Measurements from ENCODE around the gene MIDN. TPM values are rescaled to one million over a fixed set of nuclear protein-coding genes. Genes with fewer than 3 reads are reported as not detected.
A peak's percentile ranks its signal among the peaks of the same experiment; 100 is the strongest.
"Not testable (repeated sequence)": the region's sequence is repeated elsewhere in the genome, so short reads cannot be mapped to it uniquely, and the experiment has no call there.

Gene MIDN
- total and polyA plus RNA-seq, 5 donors from 2014 or later: 1.4 to 126 (median 2.1) TPM

DNA sequence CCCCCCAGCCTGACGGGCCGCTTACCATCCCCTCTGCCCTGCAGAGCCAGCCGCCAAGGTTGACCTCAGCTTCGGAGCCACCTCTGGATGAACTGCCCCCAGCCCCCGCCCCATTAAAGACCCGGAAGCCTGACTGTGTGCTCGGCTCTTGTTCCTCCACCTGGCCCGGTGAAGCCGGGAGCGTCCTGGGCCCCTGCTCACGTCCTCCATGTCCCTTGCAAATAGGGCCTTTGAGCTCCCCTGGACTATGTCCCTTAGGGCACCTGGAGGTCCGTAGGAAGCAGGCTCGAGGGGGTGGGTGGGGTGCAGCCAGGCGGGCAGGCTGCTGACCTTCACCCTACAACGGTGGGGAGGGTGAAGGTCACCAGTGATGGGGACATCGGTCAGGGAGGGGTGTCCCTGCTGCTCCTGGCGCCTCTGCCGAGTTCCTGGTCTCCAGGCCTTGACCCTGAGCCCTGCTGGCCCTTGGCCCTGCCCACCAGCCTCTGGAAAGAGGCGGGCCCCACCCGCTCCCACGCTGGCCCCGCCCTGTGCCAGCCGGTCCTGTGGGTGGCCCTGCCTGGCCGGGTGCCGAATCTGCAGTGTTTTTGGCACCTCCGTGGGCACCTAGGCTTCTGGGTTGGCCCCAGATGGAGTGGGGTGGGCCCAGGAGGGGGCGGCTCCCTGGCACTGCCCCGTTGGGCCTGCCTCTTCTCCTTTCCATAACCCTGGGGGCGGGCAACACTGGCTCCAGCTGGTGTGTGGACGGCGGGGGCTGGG is 3.5 kb upstream of the MIDN start:
- DNase-seq (no peak), ATAC-seq (ENCODE audit: low read depth in 2 of 2) (no peak)
- H3K9me3 Mint-ChIP-seq: peaks cover 0 to 3% (median 0%) of the 10 kb centered on the region in 7 donors
- Histone ChIP-seq H3K9me3 (ENCODE audit: control insufficient read depth in 2 of 2, low read length in 2 of 2) (no peaks in the 10 kb centered on the region), H3K4me3 (ENCODE audit: low read depth, low read length) (no peak overlapping the region), H3K27me3 (ENCODE audit: control insufficient read depth, insufficient read depth, low read length) (no peaks in the 10 kb centered on the region), H3K4me1 (ENCODE audit: control insufficient read depth, insufficient read depth, low read length, poor library complexity, severe bottlenecking) (peaks cover 51% of the 10 kb centered on the region), H3K27ac (ENCODE audit: insufficient read depth, low read length, poor library complexity, severe bottlenecking) (peak overlapping the region; percentile 57), H3K36me3 (ENCODE audit: control insufficient read depth, insufficient read depth, low read length) (no peaks in the 10 kb centered on the region)
- H3K27ac Mint-ChIP-seq: peak overlapping the region in 2 of 3 donors; percentile 86 to 93
- H3K27me3 Mint-ChIP-seq: peaks cover 5% of the 10 kb centered on the region
- H3K4me3 Mint-ChIP-seq: peak overlapping the region; percentile 61 to 90 (median 82)
- H3K4me1 Mint-ChIP-seq: peaks cover 0 to 32% (median 10%) of the 10 kb centered on the region in 4 donors
- H3K36me3 Mint-ChIP-seq: no peaks in the 10 kb centered on the region

DNA sequence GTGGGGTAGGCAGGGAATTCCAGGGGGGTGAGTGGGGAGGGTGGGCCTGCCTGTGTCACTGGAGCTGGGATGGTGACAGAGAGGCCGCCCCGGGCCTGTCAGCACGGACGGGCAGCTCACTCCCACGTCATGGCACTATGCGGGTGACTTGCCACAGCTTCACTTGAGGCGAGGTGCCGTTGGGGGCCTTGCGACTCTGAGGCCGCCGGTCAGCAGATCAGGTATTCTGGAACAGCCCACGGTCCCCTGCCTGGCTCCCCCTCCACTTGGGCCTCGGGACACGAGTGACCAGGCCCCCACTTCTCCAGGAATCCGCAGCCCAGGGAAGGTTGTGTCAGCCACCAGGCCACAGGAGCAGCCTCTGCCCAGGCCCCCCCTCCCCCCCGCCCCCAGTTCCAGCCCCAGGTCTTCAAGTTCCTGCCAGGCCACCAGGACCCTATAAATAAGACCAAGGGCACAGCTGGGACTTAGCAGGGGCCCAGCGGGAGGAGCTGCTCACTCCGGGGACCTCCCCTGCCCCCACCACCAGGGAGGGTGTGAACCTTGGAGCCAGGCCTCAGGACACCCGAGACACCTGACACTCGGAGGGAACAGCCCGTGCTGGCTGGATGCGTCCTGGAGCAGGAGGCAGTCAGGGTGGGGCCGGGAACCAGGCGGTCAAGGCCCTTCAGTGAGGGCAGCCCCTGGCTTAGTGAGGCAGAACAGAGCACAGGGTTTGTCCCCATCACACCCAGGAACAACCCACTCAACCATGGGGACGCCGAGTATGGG is 2.7 kb upstream of the MIDN start:
- Histone ChIP-seq H3K27ac (ENCODE audit: insufficient read depth, low read length, poor library complexity, severe bottlenecking) (no peak overlapping the region), H3K27me3 (ENCODE audit: control insufficient read depth, insufficient read depth, low read length) (no peaks in the 10 kb centered on the region), H3K4me1 (ENCODE audit: control insufficient read depth, insufficient read depth, low read length, poor library complexity, severe bottlenecking) (peaks cover 45% of the 10 kb centered on the region), H3K36me3 (ENCODE audit: control insufficient read depth, insufficient read depth, low read length) (no peaks in the 10 kb centered on the region), H3K9me3 (ENCODE audit: control insufficient read depth in 2 of 2, low read length in 2 of 2) (no peaks in the 10 kb centered on the region), H3K4me3 (ENCODE audit: low read depth, low read length) (no peak overlapping the region)
- H3K36me3 Mint-ChIP-seq: no peaks in the 10 kb centered on the region
- DNase-seq (no peak), ATAC-seq (ENCODE audit: low read depth in 2 of 2) (no peak)
- peaks cover 5% of the 10 kb centered on the region for H3K27me3 Mint-ChIP-seq
- peaks cover 0 to 3% (median 0%) of the 10 kb centered on the region in 7 donors for H3K9me3 Mint-ChIP-seq
- H3K4me1 Mint-ChIP-seq: peaks cover 0 to 32% (median 10%) of the 10 kb centered on the region in 4 donors
- peak overlapping the region in 1 of 4 donors; percentile 54 for H3K4me3 Mint-ChIP-seq
- peak overlapping the region in 1 of 3 donors; percentile 52 for H3K27ac Mint-ChIP-seq

DNA sequence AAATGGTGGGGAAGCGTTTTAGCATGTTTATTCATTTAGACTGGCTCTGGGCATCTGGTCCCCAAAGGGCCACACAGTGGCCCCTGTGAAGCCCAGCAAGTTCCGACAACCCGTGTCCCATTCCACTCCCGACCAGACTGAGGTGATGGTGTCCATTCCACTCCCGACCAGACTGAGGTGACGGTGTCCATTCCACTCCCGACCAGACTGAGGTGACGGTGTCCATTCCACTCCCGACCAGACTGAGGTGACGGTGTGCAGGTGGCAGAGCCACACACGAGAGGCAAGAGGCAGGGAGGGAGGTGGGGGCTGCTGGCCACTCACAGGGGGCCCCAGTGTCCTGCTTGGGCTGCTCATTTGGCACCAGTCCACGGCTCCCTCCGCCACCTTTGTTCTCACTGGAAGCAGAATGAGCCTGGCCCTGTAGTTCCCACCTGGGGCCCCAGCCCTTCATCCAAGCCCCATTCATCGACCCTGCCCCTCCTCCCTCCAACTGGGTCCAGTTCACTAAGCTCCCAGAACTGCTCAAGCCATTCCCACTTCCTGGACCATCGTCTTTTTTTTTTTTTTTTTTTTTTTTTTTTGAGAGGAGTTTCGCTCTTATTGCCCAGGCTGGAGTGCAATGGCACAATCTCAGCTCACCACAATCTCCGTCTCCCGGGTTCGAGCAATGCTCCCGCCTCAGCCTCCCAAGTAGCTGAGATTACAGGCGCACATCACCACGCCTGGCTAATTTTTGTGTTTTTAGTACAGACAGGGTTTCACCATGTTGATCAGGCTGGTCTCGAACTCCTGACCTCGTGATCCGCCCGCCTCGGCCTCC is 1.9 kb upstream of the MIDN start:
- not testable (repeated sequence) for DNase-seq; ATAC-seq (ENCODE audit: low read depth in 2 of 2); H3K36me3 Mint-ChIP-seq; H3K36me3 ChIP-seq (ENCODE audit: control insufficient read depth, insufficient read depth, low read length); H3K9me3 Mint-ChIP-seq; H3K9me3 ChIP-seq (ENCODE audit: control insufficient read depth in 2 of 2, low read length in 2 of 2); H3K27ac Mint-ChIP-seq; H3K27me3 Mint-ChIP-seq; H3K4me3 ChIP-seq (ENCODE audit: low read depth, low read length); H3K27me3 ChIP-seq (ENCODE audit: control insufficient read depth, insufficient read depth, low read length); H3K27ac ChIP-seq (ENCODE audit: insufficient read depth, low read length, poor library complexity, severe bottlenecking)
- Mint-ChIP-seq H3K4me3 (peak overlapping the region; percentile 41 to 58 (median 56)), H3K4me1 (peaks cover 0 to 25% (median 8%) of the 10 kb centered on the region in 4 donors)
- peaks cover 40% of the 10 kb centered on the region for H3K4me1 ChIP-seq (ENCODE audit: control insufficient read depth, insufficient read depth, low read length, poor library complexity, severe bottlenecking)

DNA sequence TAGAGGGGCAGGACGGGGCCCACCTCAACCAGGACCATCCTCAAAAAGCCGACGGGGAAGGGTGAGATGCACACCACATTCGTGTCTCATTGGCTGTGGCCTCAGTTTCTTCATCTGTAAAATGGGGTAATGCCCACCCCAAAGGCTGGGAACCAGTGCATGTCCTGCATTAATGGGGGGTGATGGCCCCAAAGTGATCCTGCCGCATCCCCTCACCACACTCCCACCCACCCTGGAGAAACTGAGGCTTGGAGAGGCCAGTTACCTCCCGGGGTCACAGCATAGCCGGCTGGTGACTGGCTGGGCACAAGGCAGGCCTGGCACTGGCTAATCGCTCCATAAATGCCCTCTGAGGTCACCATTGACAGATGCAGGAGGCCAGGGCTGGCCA is 640 bp upstream of the MIDN start:
- no peak overlapping the region for H3K4me3 ChIP-seq (ENCODE audit: low read depth, low read length)
- peaks cover 0 to 2% (median 0%) of the 10 kb centered on the region in 7 donors for H3K9me3 Mint-ChIP-seq
- H3K27me3 ChIP-seq (ENCODE audit: control insufficient read depth, insufficient read depth, low read length): no peaks in the 10 kb centered on the region
- peaks cover 47% of the 10 kb centered on the region for H3K4me1 ChIP-seq (ENCODE audit: control insufficient read depth, insufficient read depth, low read length, poor library complexity, severe bottlenecking)
- H3K9me3 ChIP-seq (ENCODE audit: control insufficient read depth in 2 of 2, low read length in 2 of 2): no peaks in the 10 kb centered on the region
- H3K27me3 Mint-ChIP-seq: no peaks in the 10 kb centered on the region
- peak overlapping the region in 1 of 3 donors; percentile 9 for H3K27ac Mint-ChIP-seq
- peak overlapping the region in 3 of 4 donors; percentile 46 to 57 (median 54) for H3K4me3 Mint-ChIP-seq
- H3K36me3 Mint-ChIP-seq: no peaks in the 10 kb centered on the region
- DNase-seq (no peak), ATAC-seq (ENCODE audit: low read depth in 2 of 2) (no peak)
- H3K4me1 Mint-ChIP-seq: peaks cover 0 to 18% (median 7%) of the 10 kb centered on the region in 4 donors
- peak overlapping the region; percentile 97 for H3K27ac ChIP-seq (ENCODE audit: insufficient read depth, low read length, poor library complexity, severe bottlenecking)
- no peaks in the 10 kb centered on the region for H3K36me3 ChIP-seq (ENCODE audit: control insufficient read depth, insufficient read depth, low read length)

DNA sequence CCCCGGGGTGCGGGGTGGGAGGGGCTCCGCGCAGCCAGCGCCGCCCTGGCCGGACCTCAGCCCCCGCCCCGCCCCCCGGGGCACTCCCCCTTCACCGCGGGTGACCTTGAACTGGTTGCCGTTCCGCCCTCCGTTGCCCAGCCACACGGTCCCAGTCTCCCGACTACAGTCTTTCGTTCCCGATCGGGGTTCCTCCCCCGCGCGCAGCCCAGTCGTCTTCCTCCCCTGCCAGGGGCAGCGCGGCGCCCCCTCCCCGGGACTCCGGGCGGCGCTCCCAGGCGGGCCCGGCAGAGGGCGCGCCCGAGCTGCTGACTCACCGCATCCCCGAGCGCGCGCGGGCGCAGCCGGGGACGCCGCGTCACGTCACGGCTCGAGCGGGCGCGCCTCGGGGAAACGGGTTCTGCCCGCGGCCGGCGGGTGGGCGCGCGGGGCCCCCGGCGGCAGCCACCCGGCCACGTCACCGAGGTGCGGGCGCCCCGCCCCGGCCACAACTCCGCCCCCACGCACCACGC is 459 bp downstream of the MIDN start:
- H3K27ac ChIP-seq (ENCODE audit: insufficient read depth, low read length, poor library complexity, severe bottlenecking): peak overlapping the region; percentile 97
- Mint-ChIP-seq H3K27me3 (no peaks in the 10 kb centered on the region), H3K27ac (peak overlapping the region in 1 of 3 donors; percentile 74), H3K9me3 (peaks cover 0 to 4% (median 0%) of the 10 kb centered on the region in 7 donors), H3K4me3 (peak overlapping the region in 3 of 4 donors; percentile 72 to 75 (median 75)), H3K36me3 (no peaks in the 10 kb centered on the region), H3K4me1 (peaks cover 0 to 15% (median 7%) of the 10 kb centered on the region in 4 donors)
- ATAC-seq (ENCODE audit: low read depth in 2 of 2): peak; percentile 29 to 36
- no peaks in the 10 kb centered on the region for H3K36me3 ChIP-seq (ENCODE audit: control insufficient read depth, insufficient read depth, low read length)
- no peak overlapping the region for H3K4me3 ChIP-seq (ENCODE audit: low read depth, low read length)
- peaks cover 49% of the 10 kb centered on the region for H3K4me1 ChIP-seq (ENCODE audit: control insufficient read depth, insufficient read depth, low read length, poor library complexity, severe bottlenecking)
- DNase-seq: peak; percentile 80 to 88 (median 84)
- H3K9me3 ChIP-seq (ENCODE audit: control insufficient read depth in 2 of 2, low read length in 2 of 2): no peaks in the 10 kb centered on the region
- no peaks in the 10 kb centered on the region for H3K27me3 ChIP-seq (ENCODE audit: control insufficient read depth, insufficient read depth, low read length)

DNA sequence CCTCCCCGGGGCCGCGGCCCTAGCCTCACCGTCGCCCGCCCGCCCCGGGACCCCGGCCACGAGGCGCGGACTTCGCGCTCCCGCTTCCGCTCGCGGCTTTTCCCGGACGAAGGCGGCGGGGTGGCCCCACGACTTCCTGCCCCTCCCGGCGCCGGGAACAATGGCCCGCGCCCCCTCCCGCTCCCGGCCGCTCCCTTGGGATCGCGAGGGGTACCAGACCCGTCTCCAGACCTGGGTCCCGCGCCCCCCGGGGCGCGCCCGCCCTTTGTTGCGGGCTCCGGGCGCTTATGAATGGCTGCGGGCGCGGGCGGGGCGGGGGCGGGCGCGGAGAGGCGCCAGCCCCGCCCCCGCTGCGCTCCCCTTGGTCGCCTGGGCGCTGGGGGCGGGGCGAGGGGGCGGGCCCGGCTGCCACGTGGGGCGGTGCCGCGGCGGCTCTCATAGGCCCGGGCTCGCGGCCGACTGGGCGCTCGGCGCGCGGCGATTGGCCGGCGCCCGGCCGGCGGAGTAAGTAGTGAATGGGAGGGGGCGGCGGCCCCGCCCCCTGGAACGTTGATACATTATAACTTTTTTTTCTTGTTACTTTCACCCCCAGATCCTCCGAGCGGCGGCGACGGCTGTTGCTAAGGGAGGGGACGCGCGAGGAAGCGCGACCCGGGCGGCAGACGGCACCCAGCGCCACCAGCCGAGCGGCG is 1.1 kb downstream of the MIDN start:
- Mint-ChIP-seq H3K27me3 (no peaks in the 10 kb centered on the region), H3K4me3 (peak overlapping the region; percentile 91 to 100 (median 94)), H3K4me1 (peaks cover 0 to 14% (median 6%) of the 10 kb centered on the region in 4 donors), H3K36me3 (no peaks in the 10 kb centered on the region), H3K27ac (peak overlapping the region; percentile 58 to 95 (median 80)), H3K9me3 (peaks cover 0 to 4% (median 0%) of the 10 kb centered on the region in 7 donors)
- Histone ChIP-seq H3K4me1 (ENCODE audit: control insufficient read depth, insufficient read depth, low read length, poor library complexity, severe bottlenecking) (peaks cover 49% of the 10 kb centered on the region), H3K9me3 (ENCODE audit: control insufficient read depth in 2 of 2, low read length in 2 of 2) (no peaks in the 10 kb centered on the region), H3K27me3 (ENCODE audit: control insufficient read depth, insufficient read depth, low read length) (no peaks in the 10 kb centered on the region), H3K27ac (ENCODE audit: insufficient read depth, low read length, poor library complexity, severe bottlenecking) (peak overlapping the region; percentile 97), H3K36me3 (ENCODE audit: control insufficient read depth, insufficient read depth, low read length) (peaks cover 5% of the 10 kb centered on the region), H3K4me3 (ENCODE audit: low read depth, low read length) (no peak overlapping the region)
- DNase-seq: peak; percentile 91 to 96 (median 94)
- peak; percentile 65 for ATAC-seq (ENCODE audit: low read depth in 2 of 2)
